HEK293T (cell line): ENCODE results near the gene LYRM4.

Experiments
- BHLHE40 ChIP-seq: fragments of 450-650 bp; IDR thresholded peaks from 2 replicates; pipeline ENCODE4 v1.6.1; 2016; ENCODE audit warnings: mild to moderate bottlenecking, moderate library complexity, borderline replicate concordance
- TARDBP ChIP-seq: fragments of 450-650 bp; IDR thresholded peaks from 2 replicates; pipeline ENCODE4 v1.6.1; 2016

DNA sequence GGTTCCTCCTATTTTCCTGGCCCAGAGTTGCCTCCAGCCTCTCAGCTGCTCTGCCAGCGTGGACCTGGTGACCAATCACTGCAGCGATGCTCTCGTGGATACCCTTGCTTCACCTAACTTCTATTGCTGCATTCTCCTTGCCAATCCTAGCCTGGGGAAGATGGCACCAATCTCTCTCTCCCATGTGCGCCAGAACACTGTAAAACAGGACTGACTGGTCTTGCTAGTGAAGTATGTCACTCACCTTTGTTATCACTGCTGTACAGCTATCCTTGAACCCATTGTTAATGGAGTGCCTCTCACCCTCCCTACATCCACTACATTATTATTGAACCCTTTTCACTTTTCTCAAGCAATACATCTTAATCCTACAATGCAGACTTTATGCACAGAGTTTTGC is 80.1 kb downstream of the LYRM4 start:
- no peak for TF ChIP-seq TARDBP
- no peak for TF ChIP-seq BHLHE40
